Panc1 (cell line): ENCODE measurements around the gene PEX7. TPM values are rescaled to one million over a fixed set of nuclear protein-coding genes. Genes with fewer than 3 reads are reported as not detected.
A peak's percentile ranks its signal among the peaks of the same experiment; 100 is the strongest.
"Not testable (repeated sequence)": the region's sequence is repeated elsewhere in the genome, so short reads cannot be mapped to it uniquely, and the experiment has no call there.

Source experiments
- ATAC-seq: fragments of 200-7000 bp; cut with Tn5 transposase; 2 replicates; pipeline ENCODE4 v1.9.1; 2020; ENCODE audit warnings: mild to moderate bottlenecking, moderate library complexity
- BruUV-seq: library from RNA; stranded (reverse); fragments of 400-500 nt; replicated peaks from 2 replicates; lab custom pipeline; 2021; lab: Mats Ljungman, UMichigan
- CTCF ChIA-PET: fragments of 300-600 bp; sonication (Branson Sonifier 250); formaldehyde crosslinking; loops from one replicate; lab custom pipeline; 2022; ENCODE audit warnings: antibody characterized with exemption; lab: Charles Lee
- POLR2A ChIA-PET: fragments of 300-600 bp; sonication (Branson Sonifier 250); formaldehyde crosslinking; loops from one replicate; lab custom pipeline; 2022; ENCODE audit warnings: antibody characterized with exemption; lab: Charles Lee
- DNase-seq: peaks from one replicate; pipeline ENCODE4 v3.0.0-alpha.2; 2010; ENCODE audit warnings: low read depth, low spot score
- H3K27ac ChIP-seq: 2 replicates; pipeline ENCODE4 v1.5.1; 2011; ENCODE audit warnings: mild to moderate bottlenecking, low read length, inconsistent platforms
- H3K27me3 ChIP-seq: fragments of 200-500 bp; sonication (Bioruptor generic); 2 replicates; pipeline ENCODE4 v1.6.0; 2014; ENCODE audit warnings: low read length, inconsistent platforms; ENCODE audit not compliant: control insufficient read depth, insufficient read depth
- H3K36me3 ChIP-seq: fragments of 200-500 bp; sonication (Bioruptor generic); 2 replicates; pipeline ENCODE4 v1.5.1; 2014; ENCODE audit warnings: inconsistent platforms, mild to moderate bottlenecking, low read length, moderate library complexity; ENCODE audit not compliant: control insufficient read depth, insufficient read depth
- H3K4me1 ChIP-seq: 2 replicates; pipeline ENCODE4 v1.5.1; 2011; ENCODE audit warnings: inconsistent platforms, mild to moderate bottlenecking, low read length, moderate library complexity; ENCODE audit not compliant: control insufficient read depth, insufficient read depth
- H3K4me3 ChIP-seq, 2 experiments: 2 replicates each; pipeline ENCODE4 v1.5.1; 2011 to 2012; ENCODE audit warnings: low read depth in 2 of 2, low read length in 2 of 2, mild to moderate bottlenecking in 2 of 2, inconsistent platforms in 1 of 2, moderate library complexity in 1 of 2
- H3K9me3 ChIP-seq: fragments of 200-500 bp; sonication (Bioruptor generic); 2 replicates; pipeline ENCODE4 v1.5.1; 2014; ENCODE audit warnings: low read depth, mild to moderate bottlenecking, inconsistent platforms, low read length, moderate library complexity; ENCODE audit not compliant: control insufficient read depth, insufficient read depth
- POLR2AphosphoS5 ChIP-seq: IDR thresholded peaks from 2 replicates; pipeline ENCODE4 v1.6.1; 2012; ENCODE audit warnings: mild to moderate bottlenecking, low read depth, low read length, moderate library complexity
- SIN3A ChIP-seq: IDR thresholded peaks from 2 replicates; pipeline ENCODE4 v1.6.1; 2012; ENCODE audit warnings: low read depth, mild to moderate bottlenecking, low read length, moderate library complexity, borderline replicate concordance; ENCODE audit not compliant: insufficient read depth
- TCF7L2 ChIP-seq: IDR thresholded peaks from 2 replicates; pipeline ENCODE4 v1.6.1; 2011; ENCODE audit warnings: mild to moderate bottlenecking, low read depth, low read length, inconsistent platforms
- in situ Hi-C: cut with HindIII; loops from 2 replicates; pipeline ENCODE4 v1.10.0; 2016; ENCODE audit warnings: low sequenced_read_pairs, low pct_unique_long_range_greater_than_20kb
- intact Hi-C: fragments of 100-400 bp; cut with micrococcal nuclease; formaldehyde crosslinking; loops from one replicate; pipeline ENCODE4 v1.10.0; 2022; ENCODE audit not compliant: unreplicated experiment
- total RNA-seq: library from RNA; stranded (reverse); gene quantifications from one replicate; pipeline ENCODE4 v1.2.1, GENCODE V29; 2021; ENCODE audit not compliant: unreplicated experiment
- TF ChIP-seq, protein P1 (sequence below): fragments of 450-650 bp; IDR thresholded peaks from 2 replicates; pipeline ENCODE4 v1.5.1; 2017; ENCODE audit warnings: mild to moderate bottlenecking
- TF ChIP-seq, protein P2 (sequence below), 2 experiments: IDR thresholded peaks; 2 replicates each; pipeline ENCODE4 v1.6.1; 2011 to 2012; ENCODE audit warnings: low read depth in 2 of 2, control low read depth in 1 of 2, low read length in 1 of 2, mild to moderate bottlenecking in 1 of 2, moderate library complexity in 1 of 2; ENCODE audit not compliant: insufficient read depth in 1 of 2

PEX7 gene
- total RNA-seq, 1 experiment from 2014 or later = 8.8 TPM

DNA sequence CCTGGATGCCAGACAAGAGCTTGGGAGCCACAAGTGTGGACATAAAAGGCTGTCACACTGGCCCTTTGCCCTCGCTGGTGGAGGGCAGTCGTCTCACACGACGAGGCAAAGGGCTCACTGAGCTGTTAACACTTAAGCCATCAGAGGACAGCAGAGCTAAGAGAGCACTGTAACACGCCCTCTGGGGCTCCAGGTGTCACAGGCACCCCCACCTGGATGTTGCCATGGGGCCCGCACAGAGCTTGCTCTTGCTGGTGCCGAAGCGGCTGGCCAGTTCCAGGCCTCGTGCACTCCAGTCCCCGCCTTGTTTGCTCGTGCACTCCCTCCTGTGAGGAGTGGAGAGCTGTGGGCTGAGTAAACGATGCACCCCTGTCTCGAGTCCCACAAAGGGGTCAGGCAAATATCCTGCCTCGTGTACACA lies 137.1 kb downstream of the PEX7 start:
- no peak for TF ChIP-seq POLR2AphosphoS5
- TF ChIP-seq, protein P1, sequence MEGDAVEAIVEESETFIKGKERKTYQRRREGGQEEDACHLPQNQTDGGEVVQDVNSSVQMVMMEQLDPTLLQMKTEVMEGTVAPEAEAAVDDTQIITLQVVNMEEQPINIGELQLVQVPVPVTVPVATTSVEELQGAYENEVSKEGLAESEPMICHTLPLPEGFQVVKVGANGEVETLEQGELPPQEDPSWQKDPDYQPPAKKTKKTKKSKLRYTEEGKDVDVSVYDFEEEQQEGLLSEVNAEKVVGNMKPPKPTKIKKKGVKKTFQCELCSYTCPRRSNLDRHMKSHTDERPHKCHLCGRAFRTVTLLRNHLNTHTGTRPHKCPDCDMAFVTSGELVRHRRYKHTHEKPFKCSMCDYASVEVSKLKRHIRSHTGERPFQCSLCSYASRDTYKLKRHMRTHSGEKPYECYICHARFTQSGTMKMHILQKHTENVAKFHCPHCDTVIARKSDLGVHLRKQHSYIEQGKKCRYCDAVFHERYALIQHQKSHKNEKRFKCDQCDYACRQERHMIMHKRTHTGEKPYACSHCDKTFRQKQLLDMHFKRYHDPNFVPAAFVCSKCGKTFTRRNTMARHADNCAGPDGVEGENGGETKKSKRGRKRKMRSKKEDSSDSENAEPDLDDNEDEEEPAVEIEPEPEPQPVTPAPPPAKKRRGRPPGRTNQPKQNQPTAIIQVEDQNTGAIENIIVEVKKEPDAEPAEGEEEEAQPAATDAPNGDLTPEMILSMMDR = no peak
- no peak for TF ChIP-seq SIN3A
- TF ChIP-seq TCF7L2 = no peak
- CTCF ChIA-PET = no interaction called here
- in situ Hi-C loops = no loop called here

DNA sequence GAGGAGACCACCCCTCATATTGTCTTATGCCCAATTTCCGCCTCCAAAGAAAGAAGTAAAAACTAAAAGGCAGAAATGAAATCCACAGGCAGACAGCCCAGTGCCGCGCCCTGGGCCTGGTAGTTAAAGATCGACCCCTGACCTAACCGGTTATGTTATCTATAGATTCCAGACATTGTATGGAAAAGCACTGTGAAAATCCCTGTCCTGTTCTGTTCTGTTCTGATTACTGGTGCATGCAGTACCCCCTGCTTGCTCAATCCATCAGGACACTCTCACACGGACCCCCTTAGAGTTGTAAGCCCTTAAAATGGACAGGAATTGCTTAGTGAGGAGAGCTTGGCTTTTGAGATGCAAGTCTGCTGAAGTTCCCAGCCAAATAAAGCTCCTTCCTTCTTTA lies 137.5 kb downstream of the PEX7 start:
- CTCF ChIA-PET, H3K27me3 ChIP-seq, BruUV-seq, in situ Hi-C loops, intact Hi-C loops, POLR2A ChIA-PET, ATAC-seq, H3K4me3 ChIP-seq, H3K4me1 ChIP-seq, DNase-seq, H3K27ac ChIP-seq, H3K36me3 ChIP-seq, H3K9me3 ChIP-seq: not testable (repeated sequence)

More for the DNA sequence above, 137.1 kb downstream of the PEX7 start:
- H3K36me3 ChIP-seq = no peaks in the 10 kb centered on the region
- POLR2A ChIA-PET = no interaction called here
- no peak overlapping the region for H3K4me3 ChIP-seq
- no peak overlapping the region for H3K27ac ChIP-seq
- no TSS peak for BruUV-seq
- peak; percentile 56; the same call in 1 of the 2 replicates for ATAC-seq
- H3K9me3 ChIP-seq = no peaks in the 10 kb centered on the region
- intact Hi-C loops = no loop called here
- H3K27me3 ChIP-seq = no peaks in the 10 kb centered on the region
- no peak for DNase-seq
- H3K4me1 ChIP-seq = no peaks in the 10 kb centered on the region

DNA sequence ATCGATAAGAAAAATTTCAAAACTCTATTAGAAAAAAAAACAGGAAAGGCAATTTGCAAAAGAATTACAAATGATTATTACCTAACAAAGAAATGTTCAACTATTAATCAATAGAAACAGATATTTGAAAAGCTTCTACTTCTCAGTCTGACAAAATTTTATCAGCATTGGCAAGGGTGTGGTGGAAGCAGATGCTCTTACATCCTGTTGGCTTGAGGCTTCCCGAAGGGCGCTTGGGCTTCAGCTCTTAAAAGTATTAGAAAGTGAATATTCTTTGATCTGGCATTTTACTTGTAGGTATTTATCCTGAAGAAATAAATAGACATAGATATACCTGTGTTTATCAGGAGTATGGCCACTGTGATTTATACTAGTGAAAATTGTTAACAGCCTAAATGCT lies 138.4 kb downstream of the PEX7 start:
- no TSS peak for BruUV-seq
- TF ChIP-seq, protein P2, sequence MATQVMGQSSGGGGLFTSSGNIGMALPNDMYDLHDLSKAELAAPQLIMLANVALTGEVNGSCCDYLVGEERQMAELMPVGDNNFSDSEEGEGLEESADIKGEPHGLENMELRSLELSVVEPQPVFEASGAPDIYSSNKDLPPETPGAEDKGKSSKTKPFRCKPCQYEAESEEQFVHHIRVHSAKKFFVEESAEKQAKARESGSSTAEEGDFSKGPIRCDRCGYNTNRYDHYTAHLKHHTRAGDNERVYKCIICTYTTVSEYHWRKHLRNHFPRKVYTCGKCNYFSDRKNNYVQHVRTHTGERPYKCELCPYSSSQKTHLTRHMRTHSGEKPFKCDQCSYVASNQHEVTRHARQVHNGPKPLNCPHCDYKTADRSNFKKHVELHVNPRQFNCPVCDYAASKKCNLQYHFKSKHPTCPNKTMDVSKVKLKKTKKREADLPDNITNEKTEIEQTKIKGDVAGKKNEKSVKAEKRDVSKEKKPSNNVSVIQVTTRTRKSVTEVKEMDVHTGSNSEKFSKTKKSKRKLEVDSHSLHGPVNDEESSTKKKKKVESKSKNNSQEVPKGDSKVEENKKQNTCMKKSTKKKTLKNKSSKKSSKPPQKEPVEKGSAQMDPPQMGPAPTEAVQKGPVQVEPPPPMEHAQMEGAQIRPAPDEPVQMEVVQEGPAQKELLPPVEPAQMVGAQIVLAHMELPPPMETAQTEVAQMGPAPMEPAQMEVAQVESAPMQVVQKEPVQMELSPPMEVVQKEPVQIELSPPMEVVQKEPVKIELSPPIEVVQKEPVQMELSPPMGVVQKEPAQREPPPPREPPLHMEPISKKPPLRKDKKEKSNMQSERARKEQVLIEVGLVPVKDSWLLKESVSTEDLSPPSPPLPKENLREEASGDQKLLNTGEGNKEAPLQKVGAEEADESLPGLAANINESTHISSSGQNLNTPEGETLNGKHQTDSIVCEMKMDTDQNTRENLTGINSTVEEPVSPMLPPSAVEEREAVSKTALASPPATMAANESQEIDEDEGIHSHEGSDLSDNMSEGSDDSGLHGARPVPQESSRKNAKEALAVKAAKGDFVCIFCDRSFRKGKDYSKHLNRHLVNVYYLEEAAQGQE (IDR thresholded peaks at IDR 0.05; ENCODE audit: insufficient read depth in 1 of 2, low read depth in 2 of 2, low read length in 1 of 2) = no peak
- no peak for TF ChIP-seq POLR2AphosphoS5
- Histone ChIP-seq H3K9me3 (no peaks in the 10 kb centered on the region), H3K36me3 (no peaks in the 10 kb centered on the region), H3K27me3 (no peaks in the 10 kb centered on the region), H3K4me3 (no peak overlapping the region), H3K27ac (no peak overlapping the region), H3K4me1 (no peaks in the 10 kb centered on the region)
- CTCF ChIA-PET = no interaction called here
- intact Hi-C loops = no loop called here
- ATAC-seq = no peak
- in situ Hi-C loops = no loop called here
- no peak for DNase-seq
- POLR2A ChIA-PET = no interaction called here
